A549 (cell line): ENCODE results near the gene PARP1. TPM values are rescaled to one million over a fixed set of nuclear protein-coding genes. Genes with fewer than 3 reads are reported as not detected.

Source experiments
- ATAC-seq, 2 experiments: fragments of 200-7000 bp in 1 of 2; fragments of >200 bp in 1 of 2; cut with Nextera tagmentation in 1 of 2; cut with Tn5 transposase in 1 of 2; 3 replicates each; pipeline versions ENCODE4 v1.8.0 to v1.9.1; 2018 to 2020; ENCODE audit warnings: mild to moderate bottlenecking in 1 of 2, moderate library complexity in 1 of 2
- CTCF ChIA-PET: fragments of 300-600 bp; sonication (Branson Sonifier 250); formaldehyde crosslinking; extraction: SDS; loops from one replicate; lab custom pipeline; 2021; ENCODE audit warnings: antibody characterized with exemption, inconsistent platforms; lab: Yijun Ruan, JAX
- POLR2A ChIA-PET: fragments of 350-600 bp; formaldehyde crosslinking; extraction: SDS; loops from one replicate; lab custom pipeline; 2021; ENCODE audit warnings: antibody characterized with exemption, inconsistent platforms; lab: Yijun Ruan, JAX
- DNase-seq, 2 experiments: peaks; one replicate each; pipeline versions ENCODE4 v3.0.0 to v3.0.0-alpha.2; 2011 to 2016; ENCODE audit warnings: low read depth in 1 of 2, low spot score in 1 of 2
- FAIRE-seq: peaks from 2 replicates; lab custom pipeline; 2011; peaks lifted over from hg19 to GRCh38; lab: Jason Lieb, UNC
- H3K27ac ChIP-seq, 2 experiments: fragments of >200 bp; sonication (Bioruptor Twin); formaldehyde crosslinking; 3 replicates each; pipeline ENCODE4 v1.5.1; 2016 to 2017
- H3K4me1 ChIP-seq: fragments of >200 bp; sonication (Bioruptor Twin); formaldehyde crosslinking; 3 replicates; pipeline ENCODE4 v1.6.1; 2016
- H3K4me2 ChIP-seq: fragments of >200 bp; sonication (Bioruptor Twin); formaldehyde crosslinking; 3 replicates; pipeline ENCODE4 v1.6.1; 2016
- H3K4me3 ChIP-seq: fragments of >200 bp; sonication (Bioruptor Twin); formaldehyde crosslinking; 3 replicates; pipeline ENCODE4 v1.5.1; 2016
- H3K9me3 ChIP-seq: fragments of >200 bp; sonication (Bioruptor Twin); formaldehyde crosslinking; 3 replicates; pipeline ENCODE4 v1.6.1; 2016
- CTCF ChIP-seq: fragments of >200 bp; sonication (Bioruptor Twin); formaldehyde crosslinking; IDR thresholded peaks from 3 replicates; pipeline ENCODE4 v1.5.1; 2016
- JUNB ChIP-seq: fragments of >200 bp; sonication (Bioruptor Twin); formaldehyde crosslinking; IDR thresholded peaks from 2 replicates; pipeline ENCODE4 v1.6.1; 2016
- TFCP2L1 ChIP-seq: fragments of 250-450 bp; sonication (Bioruptor Pico); IDR thresholded peaks from 2 replicates; pipeline ENCODE4 v1.5.0; 2021; ENCODE audit warnings: mild to moderate bottlenecking
- WGBS: methylation state at CpG from one replicate; pipeline ENCODE4 v1.1.6; 2017; ENCODE audit errors: missing lambda C conversion rate; 5-methylcytosine and 5-hydroxymethylcytosine counted together
- polyA plus RNA-seq, 4 experiments: library from polyadenylated mRNA; depleted of rRNA in 3 of 4; stranded (reverse); fragments of >200 nt; fragmentation: RNase III in 1 of 4; extraction: RNeasy Plus Mini Kit Qiagen cat#74134 plus additional on column Dnase treatment in 1 of 4; gene quantifications; 2 replicates in 3 of 4; 3 replicates in 1 of 4; pipeline ENCODE4 v1.2.3, GENCODE V29; 2011 to 2017

The PARP1 gene
- polyA plus RNA-seq, 2 of the 4 experiments (the other 2 are of a cell fraction) = 125 to 134 TPM

DNA sequence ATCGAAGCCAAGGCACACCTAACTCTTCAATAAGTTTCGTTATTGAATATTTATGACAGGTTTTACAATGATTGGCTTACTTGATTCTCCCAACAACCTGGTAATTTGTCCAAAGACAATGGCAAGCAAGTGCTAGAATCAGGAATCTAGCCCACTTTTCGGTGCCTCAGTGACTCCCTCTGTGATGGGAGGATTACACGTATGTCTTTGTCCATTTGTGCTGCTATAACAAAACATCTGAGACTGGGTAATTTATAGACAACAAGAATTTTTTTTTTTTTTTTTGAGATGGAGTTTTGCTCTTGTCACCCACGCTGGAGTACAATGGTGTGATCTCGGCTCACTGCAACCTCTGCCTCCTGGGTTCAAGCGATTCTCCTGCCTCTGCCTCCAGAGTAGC, 96.5 kb downstream of the PARP1 start:
- CTCF ChIA-PET = interaction anchor here (0.8 to 3.2 kb wide), 6 partner anchors 8 to 186 kb away, joined by 3 to 17 read pairs (median 4); partner anchors contain the start of gene PARP1
- POLR2A ChIA-PET = no interaction called here

More for the DNA sequence above, 96.5 kb downstream of the PARP1 start:
- FAIRE-seq (no peak), DNase-seq (no peak), ATAC-seq (no peak)
- no peaks in the 10 kb centered on the region for H3K9me3 ChIP-seq
- WGBS = 95% methylated on average over 7 of the region's 7 CpGs
- TF ChIP-seq CTCF (no peak), JUNB (no peak), TFCP2L1 (CRISPR knock-in tag) (no peak)
- H3K4me1 ChIP-seq = peaks cover 20% of the 10 kb centered on the region
- H3K4me2 ChIP-seq = no peak overlapping the region
- H3K27ac ChIP-seq = no peak overlapping the region
- H3K4me3 ChIP-seq = no peak overlapping the region

Other genes with a start within 250 kb of the PARP1 start
- 42.4 and 52.9 TPM in 2 replicates for gene ACBD3, start 221.4 kb downstream of the PARP1 start, polyA plus RNA-seq (2011; rRNA removed)
- 27.0 to 30.2 TPM (median 29.8 TPM) in 3 replicates for gene ACBD3, start 221.4 kb downstream of the PARP1 start, polyA plus RNA-seq (2017; fragmentation: RNase III; extraction: RNeasy Plus Mini Kit Qiagen cat#74134 plus additional on column Dnase treatment)
- 0.18 and 0.20 TPM in 2 replicates for gene MIXL1, start 184.4 kb downstream of the PARP1 start, polyA plus RNA-seq (2011; rRNA removed)
- gene MIXL1, start 184.4 kb downstream of the PARP1 start, polyA plus RNA-seq (2017; fragmentation: RNase III; extraction: RNeasy Plus Mini Kit Qiagen cat#74134 plus additional on column Dnase treatment) = 0.06 TPM in 1 of 3 replicates, not detected in the others
- gene LIN9, start 98.9 kb downstream of the PARP1 start, polyA plus RNA-seq (2011; rRNA removed) = 10.9 and 14.7 TPM in 2 replicates
- gene LIN9, start 98.9 kb downstream of the PARP1 start, polyA plus RNA-seq (2017; fragmentation: RNase III; extraction: RNeasy Plus Mini Kit Qiagen cat#74134 plus additional on column Dnase treatment) = 7.9 to 9.0 TPM (median 8.3 TPM) in 3 replicates
- gene STUM, start 140.7 kb upstream of the PARP1 start, polyA plus RNA-seq (2011; rRNA removed) = not detected in 2 replicates
- gene STUM, start 140.7 kb upstream of the PARP1 start, polyA plus RNA-seq (2017; fragmentation: RNase III; extraction: RNeasy Plus Mini Kit Qiagen cat#74134 plus additional on column Dnase treatment) = not detected in 3 replicates